ENCODE measurements around the gene TDRD12. TPM values are rescaled to one million over a fixed set of nuclear protein-coding genes. Genes with fewer than 3 reads are reported as not detected.

TDRD12 gene
- total and polyA plus RNA-seq, 2 of the 13 experiments (the other 11 are each of a cell fraction or from before 2014, with no cell fraction given): 0.03 to 0.40 TPM

DNA sequence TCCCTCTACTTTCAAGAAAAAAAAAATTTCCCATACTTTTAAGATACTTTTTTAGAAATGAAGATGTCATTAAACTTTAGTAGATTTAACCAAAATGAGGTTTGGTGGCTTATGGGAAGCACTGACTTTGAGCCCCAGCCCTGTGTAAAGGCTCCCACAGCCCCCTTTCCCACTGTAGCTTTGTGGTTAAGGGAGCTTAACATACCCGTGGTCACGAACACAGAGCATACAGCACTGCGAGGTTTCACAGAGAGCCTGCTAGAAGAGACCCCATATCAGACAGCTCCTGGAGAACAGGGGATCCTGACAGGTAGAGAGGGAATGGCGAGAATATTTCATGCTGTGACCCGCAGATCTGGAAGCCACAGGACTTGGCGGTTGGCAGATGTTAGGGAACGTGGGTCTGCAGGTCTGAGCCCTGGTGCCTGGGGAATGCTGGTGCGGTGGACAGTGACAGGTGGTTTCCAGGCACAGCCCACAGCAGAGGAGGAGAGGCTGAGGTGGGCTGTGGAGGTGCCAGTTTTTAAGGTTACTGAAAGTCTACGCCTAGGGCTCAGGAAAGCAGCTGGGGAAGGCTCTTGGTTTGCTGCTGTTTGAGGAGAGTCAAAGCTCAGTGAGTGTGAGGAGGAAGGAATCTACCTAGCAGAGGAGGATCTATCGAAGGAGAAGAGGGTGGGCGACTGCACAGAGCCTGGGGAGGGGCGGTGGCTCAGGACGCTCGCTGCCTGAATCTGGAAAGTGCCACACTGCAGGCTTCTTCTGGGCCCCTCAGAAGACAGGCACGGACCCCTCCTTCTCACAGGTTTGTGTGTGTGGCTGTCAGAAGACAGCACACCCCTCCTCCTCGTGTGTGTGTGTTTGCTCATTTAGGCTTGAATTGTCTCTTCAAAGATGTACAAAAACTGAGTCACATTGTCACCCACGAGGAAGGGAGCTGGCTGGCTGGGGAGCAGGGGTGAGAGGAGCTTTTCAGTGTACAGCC, 100.1 kb downstream of the TDRD12 start:
- in situ Hi-C loops (cut with HindIII; ENCODE audit: extremely low pct_ligation_motif_present, low pct_unique_long_range_greater_than_20kb) (no loop called here), intact Hi-C loops (cut with micrococcal nuclease; ENCODE audit: unreplicated experiment) (no loop called here)
- no peaks in the 10 kb centered on the region for H3K36me3 ChIP-seq (replicated peaks in 1 of 2; ENCODE audit: control insufficient read depth in 1 of 2, insufficient read depth in 2 of 2, low read length in 2 of 2)
- no peak overlapping the region for H3K9ac ChIP-seq (ENCODE audit: insufficient read depth, low read depth, low read length)
- H3K27me3 ChIP-seq (ENCODE audit: control insufficient read depth in 1 of 2, insufficient read depth in 2 of 2, low read length in 2 of 2): no peaks in the 10 kb centered on the region
- no peak overlapping the region for H3K4me2 ChIP-seq (ENCODE audit: low read depth, low read length)
- no peak overlapping the region for H2AFZ ChIP-seq (ENCODE audit: low read length)
- H3K9me3 ChIP-seq (ENCODE audit: low read length): no peaks in the 10 kb centered on the region
- no peaks in the 10 kb centered on the region for H4K20me1 ChIP-seq (ENCODE audit: insufficient read depth, low read length)
- ChIA-PET CTCF (ENCODE audit: low intra/inter-chr PET ratio, low total read pairs) (no interaction called here), POLR2A (no interaction called here)
- H3K27ac ChIP-seq (ENCODE audit: extremely low read length, insufficient read depth, low read length): no peak overlapping the region
- no peak for ATAC-seq
- no peaks in the 10 kb centered on the region for H3K79me2 ChIP-seq (ENCODE audit: insufficient read depth, low read length)
- TF ChIP-seq, protein P1, sequence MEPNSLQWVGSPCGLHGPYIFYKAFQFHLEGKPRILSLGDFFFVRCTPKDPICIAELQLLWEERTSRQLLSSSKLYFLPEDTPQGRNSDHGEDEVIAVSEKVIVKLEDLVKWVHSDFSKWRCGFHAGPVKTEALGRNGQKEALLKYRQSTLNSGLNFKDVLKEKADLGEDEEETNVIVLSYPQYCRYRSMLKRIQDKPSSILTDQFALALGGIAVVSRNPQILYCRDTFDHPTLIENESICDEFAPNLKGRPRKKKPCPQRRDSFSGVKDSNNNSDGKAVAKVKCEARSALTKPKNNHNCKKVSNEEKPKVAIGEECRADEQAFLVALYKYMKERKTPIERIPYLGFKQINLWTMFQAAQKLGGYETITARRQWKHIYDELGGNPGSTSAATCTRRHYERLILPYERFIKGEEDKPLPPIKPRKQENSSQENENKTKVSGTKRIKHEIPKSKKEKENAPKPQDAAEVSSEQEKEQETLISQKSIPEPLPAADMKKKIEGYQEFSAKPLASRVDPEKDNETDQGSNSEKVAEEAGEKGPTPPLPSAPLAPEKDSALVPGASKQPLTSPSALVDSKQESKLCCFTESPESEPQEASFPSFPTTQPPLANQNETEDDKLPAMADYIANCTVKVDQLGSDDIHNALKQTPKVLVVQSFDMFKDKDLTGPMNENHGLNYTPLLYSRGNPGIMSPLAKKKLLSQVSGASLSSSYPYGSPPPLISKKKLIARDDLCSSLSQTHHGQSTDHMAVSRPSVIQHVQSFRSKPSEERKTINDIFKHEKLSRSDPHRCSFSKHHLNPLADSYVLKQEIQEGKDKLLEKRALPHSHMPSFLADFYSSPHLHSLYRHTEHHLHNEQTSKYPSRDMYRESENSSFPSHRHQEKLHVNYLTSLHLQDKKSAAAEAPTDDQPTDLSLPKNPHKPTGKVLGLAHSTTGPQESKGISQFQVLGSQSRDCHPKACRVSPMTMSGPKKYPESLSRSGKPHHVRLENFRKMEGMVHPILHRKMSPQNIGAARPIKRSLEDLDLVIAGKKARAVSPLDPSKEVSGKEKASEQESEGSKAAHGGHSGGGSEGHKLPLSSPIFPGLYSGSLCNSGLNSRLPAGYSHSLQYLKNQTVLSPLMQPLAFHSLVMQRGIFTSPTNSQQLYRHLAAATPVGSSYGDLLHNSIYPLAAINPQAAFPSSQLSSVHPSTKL (CRISPR knock-in tag; IDR thresholded peaks at IDR 0.05): no peak
- no peak for TF ChIP-seq ZNF329 (CRISPR knock-in tag; IDR thresholded peaks at IDR 0.05; ENCODE audit: low read depth)
- no peak for TF ChIP-seq MEF2D (CRISPR knock-in tag; IDR thresholded peaks at IDR 0.05)
- no peak for TF ChIP-seq ZNF674 (CRISPR knock-in tag; IDR thresholded peaks at IDR 0.05; ENCODE audit: low read depth)
- no peak for TF ChIP-seq EED (CRISPR knock-in tag; IDR thresholded peaks at IDR 0.05)
- TF ChIP-seq ZNF12 (CRISPR knock-in tag; IDR thresholded peaks at IDR 0.05): no peak
- TF ChIP-seq SP5 (CRISPR knock-in tag; IDR thresholded peaks at IDR 0.05; ENCODE audit: borderline replicate concordance, low read depth): no peak
- TF ChIP-seq STAT5B (CRISPR knock-in tag; IDR thresholded peaks at IDR 0.05): no peak
- TF ChIP-seq, protein P2, sequence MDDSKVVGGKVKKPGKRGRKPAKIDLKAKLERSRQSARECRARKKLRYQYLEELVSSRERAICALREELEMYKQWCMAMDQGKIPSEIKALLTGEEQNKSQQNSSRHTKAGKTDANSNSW (CRISPR knock-in tag; IDR thresholded peaks at IDR 0.05; ENCODE audit: borderline replicate concordance): no peak
- TF ChIP-seq, protein P3, sequence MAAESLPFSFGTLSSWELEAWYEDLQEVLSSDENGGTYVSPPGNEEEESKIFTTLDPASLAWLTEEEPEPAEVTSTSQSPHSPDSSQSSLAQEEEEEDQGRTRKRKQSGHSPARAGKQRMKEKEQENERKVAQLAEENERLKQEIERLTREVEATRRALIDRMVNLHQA (CRISPR knock-in tag; IDR thresholded peaks at IDR 0.05): no peak
- TF ChIP-seq TOE1 (CRISPR knock-in tag; IDR thresholded peaks at IDR 0.05): no peak
- no peak for TF ChIP-seq HDAC1 (CRISPR knock-in tag; IDR thresholded peaks at IDR 0.05)
- TF ChIP-seq SALL2 (CRISPR knock-in tag; IDR thresholded peaks at IDR 0.05): no peak
- TF ChIP-seq ZBTB38 (CRISPR knock-in tag; IDR thresholded peaks at IDR 0.05): no peak
- TF ChIP-seq SMAD9 (CRISPR knock-in tag; IDR thresholded peaks at IDR 0.05): no peak
- no peak for TF ChIP-seq MIXL1 (CRISPR knock-in tag; IDR thresholded peaks at IDR 0.05)
- no peak for TF ChIP-seq ZSCAN31 (CRISPR knock-in tag; IDR thresholded peaks at IDR 0.05; ENCODE audit: low read depth)
- 55% methylated on average over 17 of the region's 17 CpGs for WGBS (ENCODE audit: low lambda C conversion rate)
- no peak overlapping the region for H3K4me3 ChIP-seq (replicated peaks in 1 of 3; ENCODE audit: insufficient read depth in 1 of 3, low read depth in 2 of 3, low read length in 3 of 3)
- FAIRE-seq: no peak
- BruUV-seq (replicated peaks): no TSS peak
- peaks cover 31% of the 10 kb centered on the region for H3K4me1 ChIP-seq (ENCODE audit: insufficient read depth, low read length)
- DNase-seq (ENCODE audit: low spot score): no peak

Data from HepG2 (cell line).